ENCODE results near the gene TMEM203.

Gene TMEM203

DNA sequence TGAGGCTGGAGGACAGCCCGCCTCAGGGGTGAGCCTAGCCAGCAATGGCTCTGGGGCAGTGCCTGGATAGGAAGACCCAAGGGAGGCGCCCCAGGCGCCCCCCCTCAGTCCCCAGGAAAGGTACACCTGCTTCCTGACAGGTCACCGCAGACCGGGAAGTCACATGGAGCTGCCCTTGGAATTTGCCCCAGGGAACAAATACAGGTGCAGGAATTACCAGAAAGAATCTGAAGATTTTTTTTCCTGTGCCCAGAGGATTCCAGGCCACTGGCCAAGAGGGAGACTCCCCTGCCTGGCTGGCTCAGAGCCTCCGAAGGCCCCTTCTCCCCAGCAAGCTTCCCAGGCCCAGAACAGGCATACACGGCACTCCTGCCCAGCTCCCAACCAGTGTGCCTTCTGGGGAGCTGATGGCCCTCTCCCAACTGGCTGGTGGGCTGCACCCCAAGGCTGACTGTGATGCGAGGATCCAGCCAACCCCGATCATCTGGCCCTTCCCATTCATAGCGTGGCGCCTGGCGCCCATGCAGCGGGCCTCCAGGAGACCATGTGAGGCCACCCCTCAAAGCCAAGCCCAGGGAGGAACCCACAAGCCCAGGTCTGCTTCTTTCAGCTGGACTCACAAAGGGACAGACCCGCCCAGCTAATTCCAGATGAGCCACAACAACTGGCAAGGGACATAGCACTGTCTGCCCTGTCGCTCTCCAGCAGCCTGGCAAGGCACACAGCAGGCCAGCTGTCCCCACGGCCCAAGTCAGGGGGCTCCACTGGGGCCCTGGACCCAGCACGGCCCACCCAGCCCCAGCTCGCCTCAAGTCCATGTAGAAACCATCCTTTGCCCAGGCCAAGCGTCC is 7.2 kb downstream of the TMEM203 start:
- no peak for TF ChIP-seq CTCF (IDR thresholded peaks at IDR 0.05; ENCODE audit: borderline replicate concordance, control extremely low read depth, extremely low read depth, insufficient read depth, missing control alignments)
- no peak for DNase-seq (ENCODE audit: low spot score)
- in situ Hi-C loops (cut with MboI; ENCODE audit: low sequenced_read_pairs, unreplicated experiment) = no loop called here

DNA sequence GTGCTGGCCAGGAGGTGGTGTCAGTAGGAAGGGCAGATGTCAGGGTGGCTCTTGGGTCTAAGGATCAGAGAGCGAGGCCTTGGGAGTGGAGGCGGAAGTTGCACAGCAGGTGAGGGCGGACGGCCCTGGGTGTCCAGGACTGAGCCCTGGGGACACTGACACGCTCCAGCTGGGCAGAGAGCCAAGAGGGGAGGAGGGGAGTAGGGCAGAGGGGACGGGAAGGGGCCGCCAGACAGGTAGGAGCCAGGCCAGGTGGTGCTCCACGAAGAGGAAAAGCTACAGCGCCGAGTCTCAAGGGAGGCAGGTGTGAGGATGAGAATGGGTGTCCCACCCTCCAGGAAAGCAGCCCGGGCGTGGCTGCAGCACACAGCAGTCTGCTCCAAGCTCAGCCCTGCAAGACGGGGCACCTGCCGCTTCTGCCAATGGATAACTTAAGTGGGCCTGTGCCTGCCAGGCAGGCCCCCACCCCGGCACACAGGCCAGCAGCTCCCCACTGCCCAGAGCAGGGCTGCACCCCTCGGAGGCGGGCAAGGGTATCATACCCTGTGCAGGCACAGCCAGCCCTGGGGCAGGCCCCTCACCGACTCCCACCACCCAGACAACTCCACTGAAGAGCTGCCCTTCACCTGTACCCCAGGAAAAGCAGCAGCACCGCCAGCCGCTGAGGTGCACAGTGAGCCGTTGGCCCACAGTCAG is 9.8 kb downstream of the TMEM203 start:
- no peak for DNase-seq (ENCODE audit: low spot score)
- no peak for TF ChIP-seq CTCF (IDR thresholded peaks at IDR 0.05; ENCODE audit: borderline replicate concordance, control extremely low read depth, extremely low read depth, insufficient read depth, missing control alignments)
- in situ Hi-C loops (cut with MboI; ENCODE audit: low sequenced_read_pairs, unreplicated experiment) = no loop called here

GRCh38 chr9:137194909-137195308 is 10.5 kb downstream of the TMEM203 start:
- DNase-seq (ENCODE audit: low spot score) = no peak
- in situ Hi-C loops (cut with MboI; ENCODE audit: low sequenced_read_pairs, unreplicated experiment) = no loop called here
- no peak for TF ChIP-seq CTCF (IDR thresholded peaks at IDR 0.05; ENCODE audit: borderline replicate concordance, control extremely low read depth, extremely low read depth, insufficient read depth, missing control alignments)

DNA sequence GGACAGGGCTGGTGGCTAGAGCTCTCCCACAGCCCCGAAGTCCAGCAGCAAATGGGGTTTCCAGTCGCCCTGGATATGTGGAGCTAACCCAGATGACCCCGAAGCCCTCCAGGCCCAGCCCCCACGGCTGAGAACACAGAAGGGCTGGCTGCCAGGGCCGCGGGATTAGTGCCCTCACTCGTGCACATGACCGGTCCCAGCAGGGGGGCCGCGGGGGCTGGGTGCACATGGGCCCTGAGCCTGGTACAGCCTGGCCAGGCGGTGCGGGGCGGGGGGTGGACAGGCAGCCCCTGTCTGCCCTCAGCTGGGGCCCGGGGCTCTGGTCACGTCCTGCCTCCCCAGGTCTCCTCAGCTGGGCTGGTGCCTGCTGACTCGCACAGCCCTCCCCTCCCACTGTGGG is 11.1 kb downstream of the TMEM203 start:
- no peak for DNase-seq (ENCODE audit: low spot score)
- in situ Hi-C loops (cut with MboI; ENCODE audit: low sequenced_read_pairs, unreplicated experiment) = no loop called here
- TF ChIP-seq CTCF (IDR thresholded peaks at IDR 0.05; ENCODE audit: borderline replicate concordance, control extremely low read depth, extremely low read depth, insufficient read depth, missing control alignments) = no peak

DNA sequence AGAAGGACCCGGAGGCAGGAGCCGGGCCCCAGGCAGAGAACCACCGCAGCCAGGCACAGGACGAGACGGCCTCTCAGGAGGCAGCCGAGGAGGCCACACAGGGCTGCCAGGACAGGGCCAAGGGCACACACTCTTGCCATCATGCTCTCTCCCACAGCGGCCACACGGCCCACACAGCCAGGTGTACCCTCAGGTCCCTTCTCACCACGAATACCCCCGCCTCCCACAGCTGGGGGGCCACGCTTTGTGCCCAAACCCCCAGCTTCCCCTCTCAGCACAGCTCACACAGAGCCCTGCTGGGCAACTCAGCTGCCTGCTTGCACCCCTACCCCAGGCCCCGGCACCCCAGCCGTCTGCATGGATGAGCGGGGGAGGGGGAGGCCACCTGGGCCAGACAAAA is 11.7 kb downstream of the TMEM203 start:
- no peak for DNase-seq (ENCODE audit: low spot score)
- in situ Hi-C loops (cut with MboI; ENCODE audit: low sequenced_read_pairs, unreplicated experiment) = no loop called here
- no peak for TF ChIP-seq CTCF (IDR thresholded peaks at IDR 0.05; ENCODE audit: borderline replicate concordance, control extremely low read depth, extremely low read depth, insufficient read depth, missing control alignments)

DNA sequence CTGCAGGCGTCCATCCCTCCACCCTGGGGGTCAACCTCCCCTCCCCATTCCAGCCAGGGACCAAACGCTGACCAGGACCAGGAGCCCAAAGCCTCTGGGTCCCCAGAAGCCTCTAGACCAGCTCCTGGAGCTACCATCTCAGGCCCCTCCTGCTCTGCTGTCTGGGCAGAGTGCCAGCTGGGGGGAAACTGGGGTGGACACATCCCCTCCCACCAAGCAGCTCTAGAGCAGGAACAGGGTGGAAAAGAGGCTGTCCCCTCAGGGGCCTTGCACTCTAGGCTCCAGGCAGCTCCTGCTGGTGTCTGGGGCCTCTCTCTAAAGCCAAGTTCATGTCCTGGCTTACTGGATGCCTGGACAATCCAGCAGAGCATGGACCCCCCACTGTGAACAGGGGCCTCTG is 12.6 kb downstream of the TMEM203 start:
- in situ Hi-C loops (cut with MboI; ENCODE audit: low sequenced_read_pairs, unreplicated experiment) = no loop called here
- DNase-seq (ENCODE audit: low spot score) = no peak
- TF ChIP-seq CTCF (IDR thresholded peaks at IDR 0.05; ENCODE audit: borderline replicate concordance, control extremely low read depth, extremely low read depth, insufficient read depth, missing control alignments) = no peak

Measured in GM13976 (cell line).